SIG-M5 (cell line): ENCODE results near the gene ATP5F1D.
"Not testable (repeated sequence)": the region's sequence is repeated elsewhere in the genome, so short reads cannot be mapped to it uniquely, and the experiment has no call there.

Source experiments
- DNase-seq: peaks from one replicate; lab custom pipeline; 2025; lab: John Stamatoyannopoulos, UW

ATP5F1D gene

DNA sequence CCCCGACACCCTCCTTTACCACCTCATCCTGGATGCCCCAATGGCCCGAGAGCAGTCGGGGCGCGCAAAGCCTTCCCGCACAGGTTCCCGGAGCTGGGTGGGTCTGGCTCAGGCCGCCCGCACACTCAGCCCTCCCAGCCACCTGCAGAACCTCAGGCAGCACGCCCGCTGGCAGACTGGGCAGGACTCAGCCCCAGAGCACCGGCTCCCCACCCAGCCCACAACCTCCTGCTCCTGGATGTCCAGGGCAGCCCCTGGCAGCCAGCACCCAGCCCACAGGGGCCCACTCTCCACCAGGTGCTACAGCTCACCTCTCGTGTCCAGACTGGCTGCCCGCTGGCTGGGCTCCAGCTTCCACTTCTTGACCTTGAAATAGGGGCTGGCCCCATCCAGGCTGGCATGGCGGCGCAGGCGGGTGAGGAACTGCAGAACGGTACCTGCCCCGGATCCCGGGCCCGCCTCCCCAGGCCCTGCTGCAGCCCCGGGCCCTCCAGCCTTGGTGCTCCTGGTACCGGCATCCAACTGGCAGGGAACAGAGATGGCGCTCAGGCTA lies 8.4 kb upstream of the ATP5F1D start:
- no peak for DNase-seq

- DNase-seq = no peak
These were observed 7.2 kb upstream of the ATP5F1D start for GRCh38 chr19:1234051-1234954.

- no peak for DNase-seq
These were observed 6.6 kb upstream of the ATP5F1D start for GRCh38 chr19:1234955-1235380.

DNA sequence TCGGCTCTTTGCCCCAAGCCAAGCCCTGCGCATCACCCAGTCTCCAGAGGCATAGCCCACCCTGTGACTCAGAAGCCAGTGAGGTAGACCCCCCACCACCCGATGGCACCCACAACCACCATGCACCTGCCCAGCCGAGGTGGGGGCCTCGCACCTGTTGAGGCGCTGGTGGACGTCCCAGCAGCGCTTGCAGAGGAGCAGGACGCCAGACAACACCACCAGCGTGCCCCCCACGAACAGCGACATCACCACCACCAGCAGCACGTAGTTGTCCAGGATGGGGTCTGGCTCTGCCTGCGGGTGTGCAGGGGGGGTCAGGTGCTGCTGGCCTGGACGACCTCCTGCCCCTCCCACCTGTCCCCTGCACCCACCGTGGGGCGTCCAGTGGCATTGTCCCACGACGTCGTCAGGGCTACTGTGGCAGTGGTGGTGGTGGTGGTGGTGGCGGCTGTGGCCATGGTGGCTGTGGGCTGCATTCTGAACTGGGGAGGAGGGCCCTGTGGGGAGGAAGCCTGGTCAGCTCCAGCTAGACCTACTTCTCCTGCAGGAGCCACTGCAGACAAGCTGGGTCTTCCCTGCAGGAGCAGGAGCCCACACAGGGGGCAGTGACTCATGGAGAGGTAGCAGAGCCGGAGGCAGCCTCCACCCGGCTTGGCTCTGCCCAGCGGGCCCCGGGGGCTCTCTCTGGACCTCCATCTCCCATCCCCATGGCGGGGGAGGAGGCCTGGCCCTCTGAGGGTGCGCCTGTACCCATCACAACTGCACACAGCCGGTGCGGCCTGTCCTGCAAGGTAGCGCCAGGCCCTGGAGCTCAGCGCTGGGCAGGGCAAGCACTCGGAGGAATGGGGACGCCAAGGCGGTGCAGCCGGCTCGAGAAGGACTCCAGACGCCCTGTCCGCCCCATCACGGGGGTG lies 5.7 kb upstream of the ATP5F1D start:
- DNase-seq = no peak

- no peak for DNase-seq
These were observed 5.0 kb upstream of the ATP5F1D start for GRCh38 chr19:1236576-1236975.

DNA sequence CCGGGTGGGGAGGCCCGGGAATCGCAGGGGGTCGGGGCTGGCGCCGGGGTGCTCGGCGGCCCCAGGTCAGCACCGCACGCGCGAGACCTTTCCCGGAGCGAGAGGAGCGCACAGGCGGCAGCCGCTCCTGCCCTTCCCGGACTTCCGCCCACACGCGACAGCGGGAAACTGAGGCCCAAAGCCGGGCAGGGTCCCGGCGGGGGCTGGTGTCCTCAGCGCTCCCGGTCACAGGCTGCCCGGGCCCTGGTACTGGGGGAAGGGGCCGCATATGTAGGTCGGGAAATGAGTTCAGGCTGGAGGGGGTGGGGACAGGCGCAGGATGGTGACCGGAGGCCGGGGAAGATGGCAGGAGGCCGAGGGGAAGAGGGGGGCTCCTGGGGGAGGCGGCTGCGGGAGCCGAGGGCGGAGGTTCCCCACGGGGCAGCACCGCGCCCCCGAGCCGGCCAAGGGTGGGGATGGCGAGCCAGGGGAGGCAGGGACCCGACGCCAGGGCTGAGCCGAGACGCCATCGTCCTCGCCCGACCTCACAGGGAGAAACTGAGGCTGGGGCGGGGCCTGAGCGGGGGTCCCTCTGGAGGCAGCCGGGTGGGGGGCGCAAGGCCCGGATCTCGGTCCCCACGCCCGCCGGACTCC lies 4.4 kb upstream of the ATP5F1D start:
- no peak for DNase-seq

DNA sequence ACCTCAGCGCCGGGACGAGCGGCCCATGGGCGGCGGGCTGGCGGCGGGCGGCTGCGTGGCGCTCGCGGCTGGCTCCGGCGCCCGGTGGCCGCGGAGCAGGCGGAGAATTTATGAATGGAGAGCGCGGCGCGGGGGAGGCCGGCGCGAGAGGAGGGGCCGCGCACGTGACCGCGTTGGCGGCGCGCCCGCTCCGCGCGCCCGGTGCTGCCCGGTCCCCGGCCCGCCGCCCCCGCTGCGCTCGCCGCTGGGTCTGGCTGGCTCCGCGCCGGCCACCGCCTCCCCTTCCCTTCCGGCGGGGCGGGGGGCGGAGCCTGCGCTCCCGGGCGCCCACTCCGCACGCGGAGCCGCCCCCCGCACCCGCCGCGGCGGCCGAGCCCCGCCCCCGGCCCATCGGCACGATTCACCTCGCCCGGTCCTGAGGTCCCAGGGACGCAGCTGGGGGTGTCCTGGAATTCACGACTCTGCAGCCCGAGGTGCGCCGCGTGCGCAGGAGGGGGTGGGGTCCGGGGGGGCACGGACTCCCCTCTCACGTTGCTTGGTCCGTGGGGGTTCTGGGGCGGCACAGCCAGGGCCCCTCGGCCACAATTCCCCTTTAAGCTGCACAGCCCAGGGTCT lies 3.7 kb upstream of the ATP5F1D start, which contains the start of gene CBARP:
Gene CBARP (minus strand): TSS at position 252 of the 615 bp plus-strand sequence. CDS start 1,905 bp downstream, outside the sequence.
- no peak for DNase-seq

DNA sequence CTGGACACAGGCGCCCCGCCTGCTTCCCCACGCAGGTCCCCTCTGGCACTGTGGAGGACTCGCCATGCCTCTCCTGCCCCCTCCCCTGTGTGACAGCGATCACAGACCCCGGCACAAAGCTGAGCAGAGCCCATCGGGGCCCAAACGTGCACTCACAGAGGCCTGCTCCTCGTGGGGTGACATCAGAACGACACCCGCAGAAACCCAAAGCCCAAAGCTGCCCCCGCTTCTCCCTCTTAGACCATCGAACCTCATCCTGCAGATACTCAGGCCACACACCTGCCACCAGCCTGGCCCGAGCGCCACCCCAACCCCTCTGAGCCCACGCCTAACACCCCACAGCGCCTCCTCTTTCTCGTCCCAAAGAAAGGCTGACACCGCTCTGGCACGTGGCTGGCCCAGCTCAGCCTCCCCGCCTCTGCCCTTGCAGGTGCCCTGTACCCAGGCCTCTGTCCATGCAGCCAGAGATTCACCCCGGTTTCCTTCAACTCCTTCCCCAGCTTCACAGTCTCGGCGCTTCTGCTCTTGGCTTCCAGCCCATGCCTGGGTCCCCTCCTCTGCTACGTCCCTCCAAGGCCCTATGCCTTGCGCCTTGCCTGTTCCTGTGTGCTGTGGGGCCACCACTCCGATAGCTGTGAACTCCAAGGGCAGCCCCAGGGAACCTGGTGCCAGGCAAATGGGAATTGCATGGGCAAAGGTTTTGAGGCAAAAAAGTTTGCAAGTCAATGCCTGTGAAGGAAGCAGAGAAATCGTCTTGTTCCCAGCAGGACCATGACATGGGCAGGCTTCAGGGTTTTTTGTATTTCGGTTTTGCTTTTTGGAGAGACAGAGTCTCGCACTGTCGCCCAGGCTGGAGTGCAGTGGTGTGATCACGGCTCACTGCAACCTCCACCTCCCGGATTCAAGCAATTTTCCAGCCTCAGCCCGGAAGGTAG lies 2.9 kb upstream of the ATP5F1D start:
- DNase-seq = no peak

DNA sequence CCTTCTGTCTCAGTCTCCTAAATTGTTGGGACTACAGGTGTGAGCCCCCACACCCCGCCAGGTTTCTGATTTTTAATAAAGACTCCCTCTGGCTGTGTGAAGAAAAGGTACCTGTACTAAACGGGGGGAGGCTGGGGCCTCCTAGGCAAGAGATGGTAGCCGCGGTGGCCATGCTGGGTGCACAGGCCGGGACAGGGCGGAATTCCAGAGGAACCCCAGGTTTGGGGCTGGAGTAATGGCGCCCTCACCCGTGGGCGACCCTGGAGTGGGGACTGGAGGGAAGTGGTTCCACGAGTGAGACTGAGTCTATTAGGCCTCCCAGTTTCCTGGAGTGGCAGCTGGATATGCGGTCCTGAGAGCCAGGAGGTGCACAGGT lies 2.1 kb upstream of the ATP5F1D start:
- DNase-seq = no peak

DNA sequence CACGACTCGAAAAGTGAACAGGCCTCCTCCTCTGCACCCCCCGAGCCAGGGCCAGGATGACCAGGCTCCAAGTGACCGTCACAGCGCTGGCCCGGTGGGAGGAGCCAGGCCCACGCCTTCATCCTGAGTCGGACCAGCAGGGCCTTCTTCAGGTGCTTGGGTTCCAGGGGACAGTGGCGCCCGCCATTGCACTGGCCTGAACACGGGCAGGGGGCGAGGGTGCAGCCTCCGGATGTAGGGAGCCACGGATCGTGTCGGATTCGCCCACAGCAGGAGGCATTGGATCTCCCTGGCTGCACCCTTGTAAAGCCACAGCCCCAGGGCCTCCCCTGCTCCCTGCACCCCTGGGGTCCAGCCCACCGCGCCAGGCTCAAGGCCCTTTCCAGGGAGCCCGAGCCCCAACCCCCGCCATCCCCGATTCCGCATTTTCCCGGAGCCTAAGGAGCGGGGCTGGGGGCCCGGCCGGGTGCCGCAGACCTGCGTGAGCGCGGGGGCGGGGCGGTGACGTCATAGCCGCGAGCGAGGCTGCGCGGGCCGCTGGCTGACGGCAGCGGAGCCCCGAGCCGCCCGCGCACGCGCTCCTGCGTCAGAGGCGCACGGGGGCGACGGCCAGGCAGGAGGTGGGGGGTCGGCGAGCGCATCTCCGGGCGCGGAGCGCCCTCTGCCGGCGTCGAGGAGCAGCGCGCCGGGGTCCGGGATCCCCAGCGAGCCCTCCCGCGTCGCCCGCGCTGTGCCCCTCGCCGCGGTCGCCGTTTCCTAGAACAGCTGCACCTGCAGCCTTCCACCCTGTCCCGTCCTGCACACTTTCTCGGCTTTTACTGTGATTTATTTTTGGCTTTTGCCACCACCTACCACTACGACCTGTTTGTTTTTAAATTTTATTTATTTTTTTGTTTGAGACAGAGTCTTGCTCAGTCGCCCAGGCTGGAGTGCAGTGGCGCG lies 1.5 kb upstream of the ATP5F1D start:
- DNase-seq = no peak

GRCh38 chr19:1240925-1241324 lies 626 bp upstream of the ATP5F1D start:
- DNase-seq = no peak

- no peak for DNase-seq
These were observed 2.5 kb downstream of the ATP5F1D start for GRCh38 chr19:1243768-1244692.

DNA sequence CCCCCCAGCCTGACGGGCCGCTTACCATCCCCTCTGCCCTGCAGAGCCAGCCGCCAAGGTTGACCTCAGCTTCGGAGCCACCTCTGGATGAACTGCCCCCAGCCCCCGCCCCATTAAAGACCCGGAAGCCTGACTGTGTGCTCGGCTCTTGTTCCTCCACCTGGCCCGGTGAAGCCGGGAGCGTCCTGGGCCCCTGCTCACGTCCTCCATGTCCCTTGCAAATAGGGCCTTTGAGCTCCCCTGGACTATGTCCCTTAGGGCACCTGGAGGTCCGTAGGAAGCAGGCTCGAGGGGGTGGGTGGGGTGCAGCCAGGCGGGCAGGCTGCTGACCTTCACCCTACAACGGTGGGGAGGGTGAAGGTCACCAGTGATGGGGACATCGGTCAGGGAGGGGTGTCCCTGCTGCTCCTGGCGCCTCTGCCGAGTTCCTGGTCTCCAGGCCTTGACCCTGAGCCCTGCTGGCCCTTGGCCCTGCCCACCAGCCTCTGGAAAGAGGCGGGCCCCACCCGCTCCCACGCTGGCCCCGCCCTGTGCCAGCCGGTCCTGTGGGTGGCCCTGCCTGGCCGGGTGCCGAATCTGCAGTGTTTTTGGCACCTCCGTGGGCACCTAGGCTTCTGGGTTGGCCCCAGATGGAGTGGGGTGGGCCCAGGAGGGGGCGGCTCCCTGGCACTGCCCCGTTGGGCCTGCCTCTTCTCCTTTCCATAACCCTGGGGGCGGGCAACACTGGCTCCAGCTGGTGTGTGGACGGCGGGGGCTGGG lies 3.3 kb downstream of the ATP5F1D start:
- DNase-seq = no peak

DNA sequence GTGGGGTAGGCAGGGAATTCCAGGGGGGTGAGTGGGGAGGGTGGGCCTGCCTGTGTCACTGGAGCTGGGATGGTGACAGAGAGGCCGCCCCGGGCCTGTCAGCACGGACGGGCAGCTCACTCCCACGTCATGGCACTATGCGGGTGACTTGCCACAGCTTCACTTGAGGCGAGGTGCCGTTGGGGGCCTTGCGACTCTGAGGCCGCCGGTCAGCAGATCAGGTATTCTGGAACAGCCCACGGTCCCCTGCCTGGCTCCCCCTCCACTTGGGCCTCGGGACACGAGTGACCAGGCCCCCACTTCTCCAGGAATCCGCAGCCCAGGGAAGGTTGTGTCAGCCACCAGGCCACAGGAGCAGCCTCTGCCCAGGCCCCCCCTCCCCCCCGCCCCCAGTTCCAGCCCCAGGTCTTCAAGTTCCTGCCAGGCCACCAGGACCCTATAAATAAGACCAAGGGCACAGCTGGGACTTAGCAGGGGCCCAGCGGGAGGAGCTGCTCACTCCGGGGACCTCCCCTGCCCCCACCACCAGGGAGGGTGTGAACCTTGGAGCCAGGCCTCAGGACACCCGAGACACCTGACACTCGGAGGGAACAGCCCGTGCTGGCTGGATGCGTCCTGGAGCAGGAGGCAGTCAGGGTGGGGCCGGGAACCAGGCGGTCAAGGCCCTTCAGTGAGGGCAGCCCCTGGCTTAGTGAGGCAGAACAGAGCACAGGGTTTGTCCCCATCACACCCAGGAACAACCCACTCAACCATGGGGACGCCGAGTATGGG lies 4.1 kb downstream of the ATP5F1D start:
- no peak for DNase-seq

GRCh38 chr19:1246265-1247087 lies 4.9 kb downstream of the ATP5F1D start:
- DNase-seq = not testable (repeated sequence)

DNA sequence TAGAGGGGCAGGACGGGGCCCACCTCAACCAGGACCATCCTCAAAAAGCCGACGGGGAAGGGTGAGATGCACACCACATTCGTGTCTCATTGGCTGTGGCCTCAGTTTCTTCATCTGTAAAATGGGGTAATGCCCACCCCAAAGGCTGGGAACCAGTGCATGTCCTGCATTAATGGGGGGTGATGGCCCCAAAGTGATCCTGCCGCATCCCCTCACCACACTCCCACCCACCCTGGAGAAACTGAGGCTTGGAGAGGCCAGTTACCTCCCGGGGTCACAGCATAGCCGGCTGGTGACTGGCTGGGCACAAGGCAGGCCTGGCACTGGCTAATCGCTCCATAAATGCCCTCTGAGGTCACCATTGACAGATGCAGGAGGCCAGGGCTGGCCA lies 6.2 kb downstream of the ATP5F1D start:
- no peak for DNase-seq
